ENCODE measurements around the gene ABHD8.
"Not testable (repeated sequence)": the region's sequence is repeated elsewhere in the genome, so short reads cannot be mapped to it uniquely, and the experiment has no call there.

- TF ChIP-seq TARDBP, ZNF384, ELF4, SP1 (IDR thresholded peaks at IDR 0.05): not testable (repeated sequence)
Observed at GRCh38 chr19:17274892-17275291, 28.3 kb downstream of the ABHD8 start.

All from HEK293T (cell line).